MCF 10A (cell line): Measurements from ENCODE around the gene ADAMTS10. TPM values are rescaled to one million over a fixed set of nuclear protein-coding genes. Genes with fewer than 3 reads are reported as not detected.

Source experiments
- BruUV-seq: library from RNA; stranded (reverse); fragments of 400-500 nt; replicated peaks from 2 replicates; lab custom pipeline; 2021; lab: Mats Ljungman, UMichigan
- CTCF ChIA-PET: fragments of 300-600 bp; sonication (Branson Sonifier 250); formaldehyde crosslinking; extraction: SDS; loops from one replicate; lab custom pipeline; 2021; ENCODE audit warnings: antibody characterized with exemption, inconsistent platforms; lab: Yijun Ruan, JAX
- POLR2A ChIA-PET: fragments of 300-600, 350-650 bp; sonication (Branson Sonifier 250); formaldehyde crosslinking; extraction: SDS; loops from one replicate; lab custom pipeline; 2020; ENCODE audit warnings: antibody characterized with exemption, inconsistent platforms; lab: Yijun Ruan, JAX
- DNase-seq: peaks from one replicate; pipeline ENCODE4 v3.0.0-alpha.2; 2018; ENCODE audit not compliant: unreplicated experiment
- H3K27ac Mint-ChIP-seq: one replicate; pipeline ENCODE4 v1.8.0; 2022; ENCODE audit warnings: mild to moderate bottlenecking, low read depth, mixed read lengths; ENCODE audit not compliant: unreplicated experiment
- H3K27me3 Mint-ChIP-seq: one replicate; pipeline ENCODE4 v1.8.0; 2022; ENCODE audit warnings: mixed read lengths; ENCODE audit not compliant: insufficient read depth, unreplicated experiment
- H3K36me3 Mint-ChIP-seq: one replicate; pipeline ENCODE4 v1.8.0; 2022; ENCODE audit warnings: mild to moderate bottlenecking, moderate library complexity, mixed read lengths; ENCODE audit not compliant: insufficient read depth, unreplicated experiment
- H3K4me1 Mint-ChIP-seq: one replicate; pipeline ENCODE4 v1.8.0; 2022; ENCODE audit warnings: mixed read lengths; ENCODE audit not compliant: insufficient read depth, unreplicated experiment
- H3K4me3 Mint-ChIP-seq: one replicate; pipeline ENCODE4 v1.8.0; 2022; ENCODE audit warnings: mild to moderate bottlenecking, moderate library complexity, mixed read lengths; ENCODE audit not compliant: unreplicated experiment
- H3K9me3 Mint-ChIP-seq: one replicate; pipeline ENCODE4 v1.8.0; 2022; ENCODE audit warnings: mixed read lengths; ENCODE audit not compliant: unreplicated experiment
- CTCF ChIP-seq: fragments of 200-600 bp; IDR thresholded peaks from one replicate; pipeline ENCODE4 v1.8.0; 2022; ENCODE audit warnings: antibody characterized with exemption, mild to moderate bottlenecking; ENCODE audit not compliant: unreplicated experiment
- intact Hi-C: fragments of 100-400 bp; cut with micrococcal nuclease; formaldehyde crosslinking; loops from 2 replicates; pipeline ENCODE4 v1.14.1; 2022
- total RNA-seq: library from RNA; stranded (reverse); gene quantifications from 2 replicates; pipeline ENCODE4 v1.2.3, GENCODE V29; 2022

ADAMTS10 gene
- total RNA-seq, 1 experiment from 2014 or later = not detected

DNA sequence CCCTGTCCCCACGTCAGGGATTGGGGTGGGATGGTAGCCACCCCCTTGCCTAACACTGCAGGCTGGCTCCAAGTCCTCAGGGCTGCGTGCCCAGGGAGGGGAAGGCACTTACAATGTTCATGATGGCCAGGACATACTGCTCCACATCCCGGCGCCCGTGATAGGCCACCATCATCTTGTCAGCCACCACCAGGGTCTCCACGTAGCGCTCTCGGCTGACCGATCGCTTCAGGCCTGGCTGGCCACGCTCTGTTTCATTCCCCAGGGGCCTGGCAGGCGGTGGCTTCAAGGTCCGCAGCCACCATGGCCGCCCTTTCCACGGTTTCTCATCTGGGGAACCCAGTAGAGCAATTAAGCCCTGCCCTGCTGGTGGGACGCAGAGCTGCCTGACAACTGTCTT, 9.7 kb downstream of the ADAMTS10 start:
- no peak for TF ChIP-seq CTCF
- Mint-ChIP-seq H3K27me3 (no peaks in the 10 kb centered on the region), H3K4me1 (no peaks in the 10 kb centered on the region), H3K4me3 (no peak overlapping the region), H3K27ac (no peak overlapping the region), H3K9me3 (no peaks in the 10 kb centered on the region), H3K36me3 (no peaks in the 10 kb centered on the region)
- POLR2A ChIA-PET = no interaction called here
- DNase-seq = no peak
- CTCF ChIA-PET = interaction anchor here (0.6 kb wide), 1 partner anchor 15 kb away, joined by 3 read pairs; no protein-coding TSS in a partner anchor
- no TSS peak for BruUV-seq
- intact Hi-C loops = no loop called here

- intact Hi-C loops = no loop called here
- CTCF ChIA-PET = interaction anchor here (1.3 kb wide), 1 partner anchor 20 kb away, joined by 4 read pairs; no protein-coding TSS in a partner anchor
- H3K4me1 Mint-ChIP-seq = no peaks in the 10 kb centered on the region
- H3K4me3 Mint-ChIP-seq = no peak overlapping the region
- no peak overlapping the region for H3K27ac Mint-ChIP-seq
- no peak for DNase-seq
- POLR2A ChIA-PET = no interaction called here
- H3K36me3 Mint-ChIP-seq = no peaks in the 10 kb centered on the region
- no peaks in the 10 kb centered on the region for H3K9me3 Mint-ChIP-seq
- no peaks in the 10 kb centered on the region for H3K27me3 Mint-ChIP-seq
- no peak for TF ChIP-seq CTCF
- no TSS peak for BruUV-seq
These were observed 10.5 kb downstream of the ADAMTS10 start for GRCh38 chr19:8600064-8600463.

- Mint-ChIP-seq H3K4me3 (no peak overlapping the region), H3K36me3 (peaks cover 2% of the 10 kb centered on the region), H3K27me3 (no peaks in the 10 kb centered on the region), H3K27ac (no peak overlapping the region), H3K9me3 (peaks cover 26% of the 10 kb centered on the region), H3K4me1 (peaks cover 6% of the 10 kb centered on the region)
- BruUV-seq = no TSS peak
- no peak for TF ChIP-seq CTCF
- intact Hi-C loops = no loop called here
- no peak for DNase-seq
- ChIA-PET CTCF (interaction anchor here (0.6 to 4.2 kb wide), 5 partner anchors 10 to 1152 kb away, joined by 3 to 62 read pairs (median 4); partner anchors contain the start of gene MYO1F), POLR2A (no interaction called here)
These were observed 14.3 kb downstream of the ADAMTS10 start for GRCh38 chr19:8596168-8596567.

DNA sequence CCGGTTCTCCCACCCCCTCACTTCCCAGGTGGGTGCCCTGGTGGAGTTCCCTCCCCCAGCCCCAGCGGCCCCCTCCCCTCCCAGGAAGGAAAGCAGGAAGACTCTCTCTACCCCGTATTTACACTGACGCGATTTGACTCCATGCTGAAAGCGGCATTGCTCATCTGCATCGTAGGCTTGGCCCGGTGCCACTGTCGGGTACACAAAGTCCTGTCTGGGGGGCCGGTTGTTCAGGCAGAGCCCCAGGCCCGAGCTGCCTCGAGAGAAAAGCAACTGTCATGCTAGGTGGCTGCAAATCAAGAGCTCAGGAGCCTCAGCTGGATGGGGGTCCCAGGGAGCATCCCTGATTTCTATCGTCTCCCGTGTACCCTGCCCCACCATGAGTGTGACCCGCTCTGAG, 14.9 kb downstream of the ADAMTS10 start:
- Mint-ChIP-seq H3K36me3 (peaks cover 6% of the 10 kb centered on the region), H3K27me3 (no peaks in the 10 kb centered on the region), H3K27ac (no peak overlapping the region), H3K4me1 (peaks cover 6% of the 10 kb centered on the region), H3K9me3 (peaks cover 26% of the 10 kb centered on the region), H3K4me3 (no peak overlapping the region)
- DNase-seq = no peak
- POLR2A ChIA-PET = no interaction called here
- BruUV-seq = no TSS peak
- CTCF ChIA-PET = interaction anchor here (0.6 to 4.2 kb wide), 5 partner anchors 9 to 1153 kb away, joined by 3 to 62 read pairs (median 4); partner anchors contain the start of gene MYO1F
- no peak for TF ChIP-seq CTCF
- intact Hi-C loops = no loop called here
